Stimulated activated CD8-positive, alpha-beta memory T cell treated with anti-CD3 and anti-CD28 coated beads, Interleukin-2, amount 100 ng/mL, for 1 hour (primary cell): Measurements from ENCODE around the gene CXorf66.
"Not testable (repeated sequence)": the region's sequence is repeated elsewhere in the genome, so short reads cannot be mapped to it uniquely, and the experiment has no call there.

Experiments
- DNase-seq, 2 donors: peaks; one replicate each; pipeline ENCODE4 v3.0.0-alpha.2; 2020; ENCODE audit warnings: low read depth in 2 of 2

The CXorf66 gene

GRCh38 chrX:139929876-139930275, 35.4 kb downstream of the CXorf66 start:
- no peak for DNase-seq

DNA sequence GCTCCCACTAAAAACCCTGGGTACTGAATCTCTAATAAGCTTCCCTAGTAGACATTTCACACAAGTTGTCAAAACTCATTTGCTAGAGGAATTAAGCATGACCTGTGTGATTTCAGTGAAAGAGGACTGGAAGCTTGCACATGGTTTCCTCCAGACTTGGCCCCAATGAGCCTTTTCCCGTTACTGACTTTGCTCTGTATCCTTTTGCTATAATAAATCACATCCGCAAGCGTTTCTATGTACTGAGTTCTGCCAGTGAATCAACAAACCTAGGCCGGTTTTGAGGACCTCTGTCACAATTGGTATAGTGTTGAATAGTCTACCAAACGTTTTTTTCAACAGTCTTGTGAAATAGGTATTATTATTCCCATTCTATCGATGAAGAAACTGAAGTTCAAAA, 40.6 kb downstream of the CXorf66 start:
- DNase-seq: no peak

GRCh38 chrX:139924069-139924695, 41.1 kb downstream of the CXorf66 start:
- no peak for DNase-seq

GRCh38 chrX:139921142-139921541, 44.2 kb downstream of the CXorf66 start:
- not testable (repeated sequence) for DNase-seq

DNA sequence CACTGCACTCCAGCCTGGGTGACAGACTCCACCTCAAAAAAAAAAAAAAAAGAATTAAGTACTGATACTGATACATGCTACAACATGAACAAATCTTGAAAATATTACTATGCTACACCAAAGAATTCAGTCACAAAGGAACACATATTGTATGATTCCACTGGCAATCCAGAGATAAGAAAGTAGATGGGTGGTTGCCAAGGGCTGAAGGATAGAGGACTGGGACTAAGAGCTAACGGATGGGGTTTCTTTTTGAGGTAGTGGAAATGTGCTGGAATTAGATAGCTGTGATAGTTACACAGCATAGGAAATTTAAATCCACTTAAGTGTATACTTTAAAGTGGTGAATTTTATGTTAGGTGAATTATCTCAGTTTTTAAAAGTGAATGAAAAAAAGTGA, 45.0 kb downstream of the CXorf66 start:
- no peak for DNase-seq

DNA sequence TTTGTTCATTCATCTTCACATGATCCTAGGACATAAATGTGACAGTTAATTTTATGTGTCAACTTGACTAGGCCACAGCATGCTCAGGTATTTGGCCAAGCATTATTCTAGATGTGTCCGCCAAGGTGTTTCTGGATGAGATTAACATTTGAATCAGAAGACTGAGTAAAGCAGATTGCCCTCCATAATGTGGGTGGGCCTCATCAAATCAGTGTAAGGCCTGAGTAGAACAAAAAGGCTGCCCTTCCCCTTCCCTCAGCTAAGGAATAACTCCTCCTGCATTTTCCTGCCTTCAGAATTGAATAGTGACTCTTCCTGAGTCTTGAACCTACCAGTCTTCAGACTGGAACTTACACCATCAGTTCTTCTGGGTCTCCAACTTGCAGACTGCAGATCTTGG, 50.9 kb downstream of the CXorf66 start:
- no peak for DNase-seq

GRCh38 chrX:139909712-139910111, 55.6 kb downstream of the CXorf66 start:
- DNase-seq: no peak

GRCh38 chrX:139907078-139907477, 58.2 kb downstream of the CXorf66 start:
- DNase-seq: no peak

GRCh38 chrX:139905743-139906142, 59.6 kb downstream of the CXorf66 start:
- DNase-seq: no peak
